Gastrocnemius medialis (tissue), 4 donors: ENCODE data around the gene RNF41. TPM values are rescaled to one million over a fixed set of nuclear protein-coding genes. Genes with fewer than 3 reads are reported as not detected.

Experiments used
- ATAC-seq, 2 donors: fragments of 150-250 bp; one replicate each; pipeline ENCODE4 v1.9.1; 2016
- DNase-seq, 2 donors: peaks; one replicate each; pipeline ENCODE4 v3.0.0-alpha.2; 2019
- H3K27ac ChIP-seq, 4 donors: fragments of 200-600 bp; sonication (generic); 1 replicate in 1 of 4; 2 replicates in 3 of 4; pipeline ENCODE4 v1.5.1; 2016 to 2018; ENCODE audit warnings: mild to moderate bottlenecking in 2 of 4, moderate library complexity in 1 of 4
- H3K27me3 ChIP-seq, 3 donors: fragments of 200-600 bp; sonication (generic) in 2 of 3; 1 replicate in 1 of 3; 2 replicates in 2 of 3; pipeline versions ENCODE4 v1.5.1 to v1.6.0; 2016 to 2019; ENCODE audit warnings: mild to moderate bottlenecking in 1 of 3, moderate library complexity in 1 of 3
- H3K36me3 ChIP-seq, 2 donors: fragments of 200-600 bp; sonication (generic) in 1 of 2; one replicate each; pipeline ENCODE4 v1.5.1; 2017 to 2018
- H3K4me1 ChIP-seq, 2 donors: fragments of 200-600 bp; sonication (generic) in 1 of 2; one replicate each; pipeline ENCODE4 v1.5.1; 2016 to 2017; ENCODE audit warnings: mild to moderate bottlenecking in 2 of 2
- H3K4me3 ChIP-seq, 4 donors: fragments of 200-600 bp; sonication (generic) in 3 of 4; 1 replicate in 1 of 4; 2 replicates in 3 of 4; pipeline ENCODE4 v1.5.1; 2016 to 2019; ENCODE audit warnings: mild to moderate bottlenecking in 2 of 4
- H3K9me3 ChIP-seq, 3 donors: fragments of 200-600 bp; sonication (generic) in 2 of 3; 1 replicate in 1 of 3; 2 replicates in 2 of 3; pipeline ENCODE4 v1.5.1; 2016 to 2019
- POLR2A ChIP-seq, 2 donors: fragments of 450-650 bp; IDR thresholded peaks; one replicate each; pipeline ENCODE4 v1.6.1; 2017; ENCODE audit warnings: antibody characterized with exemption in 2 of 2, mild to moderate bottlenecking in 2 of 2, moderate library complexity in 2 of 2
- in situ Hi-C, 4 donors: fragments of 200-750 bp; cut with MboI; loops; one replicate each; pipeline versions ENCODE4 v1.15.0 to v1.8.0; 2017; ENCODE audit warnings: low sequenced_read_pairs in 4 of 4
- intact Hi-C: fragments of 100-400 bp; cut with DNase I; formaldehyde crosslinking; loops from one replicate; pipeline ENCODE4 v1.15.1; 2023; ENCODE audit warnings: low total_unique reads
- total RNA-seq, 4 donors: library from RNA; depleted of rRNA; stranded (reverse); fragments of >200 nt; gene quantifications; one replicate each; pipeline versions ENCODE4 v1.1.0 to v1.2.3, GENCODE V29; 2016
- TF ChIP-seq, protein P1 (sequence below), 5 experiments: fragments of 450-650 bp in 3 of 5; fragments of 200-600 bp in 2 of 5; sonication (generic) in 2 of 5; IDR thresholded peaks in 4 of 5; conservative IDR thresholded peaks in 1 of 5; 1 replicate in 4 of 5; 2 replicates in 1 of 5; pipeline ENCODE4 v1.5.1; 2016 to 2019; ENCODE audit warnings: antibody characterized with exemption in 5 of 5, mild to moderate bottlenecking in 3 of 5, moderate library complexity in 3 of 5

RNF41 gene
- total RNA-seq, 4 donors from 2014 or later = 46.5 to 58.9 (median 54.8) TPM

DNA sequence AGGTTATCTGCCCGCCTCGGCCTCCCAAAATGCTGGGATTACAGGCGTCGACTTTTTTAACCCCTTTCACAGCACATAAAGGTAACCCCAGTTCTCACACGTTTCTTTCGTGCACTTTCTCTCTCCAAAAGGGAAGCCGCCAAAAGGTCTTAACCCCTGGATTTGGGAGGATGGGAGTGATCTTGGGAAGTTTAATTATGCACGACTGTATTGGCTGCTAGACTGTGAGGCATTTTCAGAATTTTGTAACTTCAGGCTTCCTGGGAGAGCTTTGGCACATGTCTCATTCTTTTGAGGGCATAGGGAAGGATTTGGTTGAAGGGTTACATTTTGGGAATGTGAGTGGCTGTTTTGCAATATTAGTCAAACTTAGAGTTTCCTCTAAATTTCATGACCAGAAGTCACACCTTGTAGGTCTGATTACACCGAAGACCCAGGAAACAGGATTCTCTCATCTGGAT, 31.0 kb downstream of the RNF41 start:
- H3K27ac ChIP-seq = peak overlapping the region; percentile 89 to 94 (median 94)
- ATAC-seq (no peak), DNase-seq (no peak)
- H3K4me3 ChIP-seq = peak overlapping the region; percentile 76 to 88 (median 79)
- no peaks in the 10 kb centered on the region for H3K27me3 ChIP-seq
- peaks cover 16 to 28% of the 10 kb centered on the region in 2 donors for H3K4me1 ChIP-seq
- peaks cover 0 to 4% of the 10 kb centered on the region in 2 donors for H3K36me3 ChIP-seq
- in situ Hi-C loops (loop anchor here in 3 of 4 donors (5.0 to 25.0 kb wide), 3 partner anchors 37 to 274 kb away; partner anchors contain the start of genes SPRYD4 (in 3 of the 3) and MIP (in 1 of the 3)), intact Hi-C loops (loop anchor here (1.0 to 2.0 kb wide), 2 partner anchors 66 to 274 kb away; no protein-coding TSS in a partner anchor)
- H3K9me3 ChIP-seq = no peaks in the 10 kb centered on the region
- TF ChIP-seq, protein P1, sequence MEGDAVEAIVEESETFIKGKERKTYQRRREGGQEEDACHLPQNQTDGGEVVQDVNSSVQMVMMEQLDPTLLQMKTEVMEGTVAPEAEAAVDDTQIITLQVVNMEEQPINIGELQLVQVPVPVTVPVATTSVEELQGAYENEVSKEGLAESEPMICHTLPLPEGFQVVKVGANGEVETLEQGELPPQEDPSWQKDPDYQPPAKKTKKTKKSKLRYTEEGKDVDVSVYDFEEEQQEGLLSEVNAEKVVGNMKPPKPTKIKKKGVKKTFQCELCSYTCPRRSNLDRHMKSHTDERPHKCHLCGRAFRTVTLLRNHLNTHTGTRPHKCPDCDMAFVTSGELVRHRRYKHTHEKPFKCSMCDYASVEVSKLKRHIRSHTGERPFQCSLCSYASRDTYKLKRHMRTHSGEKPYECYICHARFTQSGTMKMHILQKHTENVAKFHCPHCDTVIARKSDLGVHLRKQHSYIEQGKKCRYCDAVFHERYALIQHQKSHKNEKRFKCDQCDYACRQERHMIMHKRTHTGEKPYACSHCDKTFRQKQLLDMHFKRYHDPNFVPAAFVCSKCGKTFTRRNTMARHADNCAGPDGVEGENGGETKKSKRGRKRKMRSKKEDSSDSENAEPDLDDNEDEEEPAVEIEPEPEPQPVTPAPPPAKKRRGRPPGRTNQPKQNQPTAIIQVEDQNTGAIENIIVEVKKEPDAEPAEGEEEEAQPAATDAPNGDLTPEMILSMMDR (IDR thresholded peaks at IDR 0.05 in 4 of 5, conservative IDR thresholded peaks at IDR 0.05 in 1 of 5) = no peak
- no peak for TF ChIP-seq POLR2A (IDR thresholded peaks at IDR 0.05)

DNA sequence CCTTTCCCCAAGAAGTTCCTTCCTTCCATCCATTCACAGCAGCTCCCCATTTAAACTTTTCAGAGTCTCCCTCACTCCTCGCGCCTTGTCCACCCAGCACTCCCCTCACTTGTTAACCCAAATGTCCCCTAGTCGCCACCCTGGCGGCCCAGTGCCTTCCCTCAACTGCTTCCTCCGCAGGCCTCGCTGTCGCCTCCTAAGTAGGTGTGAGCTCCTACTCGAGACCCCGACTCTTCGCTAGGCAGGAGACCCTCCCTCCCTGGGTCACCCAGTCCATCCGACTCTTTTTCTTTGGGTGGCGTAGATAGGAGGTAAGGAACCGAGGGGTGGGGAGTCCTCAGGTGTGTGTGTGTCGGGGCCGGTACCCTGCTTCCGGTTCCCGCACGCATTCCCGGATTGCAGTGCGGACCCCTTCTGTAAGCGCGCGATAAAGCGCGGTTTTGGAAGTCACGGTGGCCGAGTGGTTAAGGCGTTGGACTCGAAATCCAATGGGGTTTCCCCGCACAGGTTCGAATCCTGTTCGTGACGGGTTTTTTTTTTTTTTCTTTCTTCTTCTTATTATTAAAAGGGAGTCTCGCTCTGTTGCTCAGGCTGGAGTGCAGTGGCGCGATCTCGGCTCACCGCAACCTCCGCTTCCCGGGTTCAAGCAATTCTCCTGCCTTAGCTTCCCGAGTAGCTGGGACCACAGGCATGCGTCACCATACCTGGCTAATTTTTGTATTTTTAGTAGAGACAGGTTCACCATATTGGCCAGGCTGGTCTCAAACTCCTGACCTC, 31.6 kb downstream of the RNF41 start:
- peak; percentile 32 to 68 for DNase-seq

DNA sequence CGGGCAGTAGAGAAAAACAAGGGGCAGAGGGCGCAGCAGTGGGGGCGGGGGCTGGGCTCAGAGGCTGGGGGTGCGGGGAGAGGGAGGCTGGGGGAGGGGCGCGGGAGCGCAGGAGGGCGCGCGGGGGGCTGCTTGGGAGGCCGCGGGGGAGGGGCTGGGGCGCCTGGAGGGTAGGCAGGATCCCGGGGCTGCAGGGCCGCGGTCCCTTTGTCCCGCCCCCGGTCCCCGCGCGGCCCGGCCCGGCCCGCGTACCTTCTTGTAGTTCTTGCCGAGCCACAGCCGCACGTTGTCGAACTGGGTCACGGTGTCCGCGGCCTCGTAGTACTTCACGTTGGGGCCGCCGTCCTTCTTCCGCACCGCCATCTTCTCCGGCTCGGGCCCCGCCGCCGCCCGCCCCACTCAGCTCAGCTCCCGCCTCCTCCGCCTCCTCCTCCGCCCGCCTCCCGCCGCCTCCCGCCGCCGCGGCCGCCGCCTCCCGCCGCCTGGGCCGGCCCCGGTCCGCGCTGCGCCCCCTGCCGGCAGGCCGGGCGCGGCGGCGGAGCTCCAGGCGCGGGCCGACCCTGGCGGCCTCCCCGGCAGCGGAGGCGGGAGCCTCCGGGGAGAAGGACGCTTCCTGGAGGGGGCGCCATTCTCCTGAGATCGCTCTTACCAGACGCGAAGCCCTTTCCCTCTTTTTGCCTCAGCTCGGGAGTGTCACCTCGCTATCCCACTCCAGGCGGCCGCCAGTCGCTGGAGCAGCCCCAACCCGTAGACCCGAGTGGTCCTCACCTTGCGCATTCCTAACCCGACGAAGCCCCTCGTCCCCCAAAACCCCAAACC, 32.4 kb downstream of the RNF41 start, which contains the start of gene SMARCC2:
TSS of gene SMARCC2 (minus strand) at position 385 of the 819 bp plus-strand sequence. CDS start at position 363, 22 bp downstream.
- ATAC-seq = peak; percentile 90
- peak; percentile 20 to 41 for TF ChIP-seq POLR2A (IDR thresholded peaks at IDR 0.05)
- TF ChIP-seq, protein P1 (IDR thresholded peaks at IDR 0.05 in 4 of 5, conservative IDR thresholded peaks at IDR 0.05 in 1 of 5) = peak; percentile 74 to 88 (median 84)
- peak; percentile 77 to 88 for DNase-seq
- Histone ChIP-seq H3K27ac (peak within 1 kb of the TSS; percentile 89 to 94 (median 94)), H3K9me3 (no peaks in the 10 kb centered on the region), H3K27me3 (no peaks in the 10 kb centered on the region), H3K36me3 (peaks cover 0 to 18% of the 10 kb centered on the region in 2 donors), H3K4me3 (peak within 1 kb of the TSS; percentile 76 to 90 (median 82)), H3K4me1 (peaks cover 16 to 28% of the 10 kb centered on the region in 2 donors)
- in situ Hi-C loops = loop anchor here in 3 of 4 donors (5.0 to 25.0 kb wide), 3 partner anchors 62 to 273 kb away; partner anchors contain the start of genes ESYT1 (in 3 of the 3), MIP (in 1 of the 3) and SPRYD4 (in 1 of the 3)
- intact Hi-C loops = loop anchor here (1.0 to 2.0 kb wide), 3 partner anchors 31 to 70 kb away; partner anchors contain the start of gene MYL6

More for the DNA sequence above, 31.6 kb downstream of the RNF41 start:
- intact Hi-C loops (loop anchor here (1.0 to 2.0 kb wide), 4 partner anchors 31 to 275 kb away; partner anchors contain the start of gene MYL6), in situ Hi-C loops (loop anchor here (5.0 to 25.0 kb wide), 5 partner anchors 37 to 275 kb away; partner anchors contain the start of genes ESYT1 (in 3 of the 4), SPRYD4 (in 3 of the 4) and MIP (in 1 of the 4))
- peak overlapping the region; percentile 76 to 88 (median 79) for H3K4me3 ChIP-seq
- H3K9me3 ChIP-seq = no peaks in the 10 kb centered on the region
- ATAC-seq = peak; percentile 40 to 60
- peaks cover 16 to 28% of the 10 kb centered on the region in 2 donors for H3K4me1 ChIP-seq
- no peaks in the 10 kb centered on the region for H3K27me3 ChIP-seq
- peaks cover 0 to 10% of the 10 kb centered on the region in 2 donors for H3K36me3 ChIP-seq
- peak overlapping the region; percentile 89 to 94 (median 94) for H3K27ac ChIP-seq
- TF ChIP-seq POLR2A (IDR thresholded peaks at IDR 0.05) = no peak
- TF ChIP-seq, protein P1 (IDR thresholded peaks at IDR 0.05 in 4 of 5, conservative IDR thresholded peaks at IDR 0.05 in 1 of 5) = no peak

DNA sequence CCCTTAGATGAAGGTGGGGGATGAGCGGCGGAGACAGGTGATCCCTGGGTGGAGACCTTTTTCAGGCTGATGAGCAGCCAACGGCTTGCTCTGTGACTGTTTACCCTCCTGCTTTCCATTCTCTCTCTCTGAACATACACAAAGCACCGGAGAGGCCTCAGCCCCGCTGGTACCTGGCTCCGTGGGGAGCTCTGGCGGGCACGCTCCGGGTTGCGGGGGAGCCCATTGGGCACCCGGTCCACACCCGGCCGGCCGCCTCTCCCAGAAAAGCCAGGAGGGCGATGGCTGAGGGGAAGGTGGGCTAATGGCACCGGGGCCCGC, 33.0 kb downstream of the RNF41 start:
- peaks cover 16 to 28% of the 10 kb centered on the region in 2 donors for H3K4me1 ChIP-seq
- intact Hi-C loops = loop anchor here (1.0 to 2.0 kb wide), 3 partner anchors 30 to 69 kb away; partner anchors contain the start of gene MYL6
- no peaks in the 10 kb centered on the region for H3K27me3 ChIP-seq
- peak overlapping the region; percentile 76 to 90 (median 82) for H3K4me3 ChIP-seq
- in situ Hi-C loops = loop anchor here in 3 of 4 donors (5.0 to 25.0 kb wide), 3 partner anchors 61 to 274 kb away; partner anchors contain the start of genes ESYT1 (in 3 of the 3), MIP (in 1 of the 3) and SPRYD4 (in 1 of the 3)
- no peak for DNase-seq
- H3K27ac ChIP-seq = peak overlapping the region; percentile 89 to 94 (median 94)
- TF ChIP-seq POLR2A (IDR thresholded peaks at IDR 0.05) = no peak
- TF ChIP-seq, protein P1 (IDR thresholded peaks at IDR 0.05 in 4 of 5, conservative IDR thresholded peaks at IDR 0.05 in 1 of 5) = no peak
- H3K36me3 ChIP-seq = peaks cover 2 to 24% of the 10 kb centered on the region in 2 donors
- no peaks in the 10 kb centered on the region for H3K9me3 ChIP-seq
- no peak for ATAC-seq
